Nephron progenitor cell (in vitro differentiated cells): ENCODE results near the gene GRM8.
"Not testable (repeated sequence)": the region's sequence is repeated elsewhere in the genome, so short reads cannot be mapped to it uniquely, and the experiment has no call there.

Experiments used
- DNase-seq: peaks from one replicate; pipeline ENCODE4 v3.0.0; 2021
- H3K27ac Mint-ChIP-seq: 2 replicates; pipeline ENCODE4 v1.8.0; 2021; ENCODE audit warnings: mild to moderate bottlenecking, moderate library complexity, mixed read lengths
- H3K27me3 Mint-ChIP-seq: 2 replicates; pipeline ENCODE4 v1.8.0; 2021; ENCODE audit warnings: mild to moderate bottlenecking, low read depth, mixed read lengths; ENCODE audit not compliant: poor library complexity
- H3K36me3 Mint-ChIP-seq: 2 replicates; pipeline ENCODE4 v1.8.0; 2021; ENCODE audit warnings: low read depth, mixed read lengths
- H3K4me1 Mint-ChIP-seq: 2 replicates; pipeline ENCODE4 v1.8.0; 2021; ENCODE audit warnings: mixed read lengths
- H3K4me3 Mint-ChIP-seq: 2 replicates; pipeline ENCODE4 v1.8.0; 2021; ENCODE audit warnings: mild to moderate bottlenecking, moderate library complexity, mixed read lengths
- H3K9me3 Mint-ChIP-seq: 2 replicates; pipeline ENCODE4 v1.8.0; 2021; ENCODE audit warnings: mild to moderate bottlenecking, moderate library complexity, mixed read lengths
- CTCF ChIP-seq: fragments of 200-600 bp; sonication (generic); IDR thresholded peaks from 2 replicates; pipeline ENCODE4 v1.5.0; 2021; ENCODE audit warnings: antibody characterized with exemption

GRM8 gene

GRCh38 chr7:126842451-126842850, 410.3 kb downstream of the GRM8 start:
- no peaks in the 10 kb centered on the region for H3K36me3 Mint-ChIP-seq
- no peak for TF ChIP-seq CTCF
- no peak overlapping the region for H3K4me3 Mint-ChIP-seq
- no peaks in the 10 kb centered on the region for H3K9me3 Mint-ChIP-seq
- no peak overlapping the region for H3K27ac Mint-ChIP-seq
- no peaks in the 10 kb centered on the region for H3K4me1 Mint-ChIP-seq
- no peak for DNase-seq
- no peaks in the 10 kb centered on the region for H3K27me3 Mint-ChIP-seq

- Mint-ChIP-seq H3K4me1 (no peaks in the 10 kb centered on the region), H3K27ac (no peak overlapping the region), H3K4me3 (no peak overlapping the region), H3K27me3 (no peaks in the 10 kb centered on the region), H3K9me3 (no peaks in the 10 kb centered on the region), H3K36me3 (no peaks in the 10 kb centered on the region)
- no peak for TF ChIP-seq CTCF
- no peak for DNase-seq
These were observed 411.9 kb downstream of the GRM8 start for GRCh38 chr7:126840869-126841268.

GRCh38 chr7:126839624-126840023, 413.1 kb downstream of the GRM8 start:
- Mint-ChIP-seq H3K27me3 (no peaks in the 10 kb centered on the region), H3K4me1 (no peaks in the 10 kb centered on the region), H3K27ac (no peak overlapping the region), H3K4me3 (no peak overlapping the region), H3K36me3 (no peaks in the 10 kb centered on the region), H3K9me3 (no peaks in the 10 kb centered on the region)
- no peak for TF ChIP-seq CTCF
- DNase-seq = no peak

GRCh38 chr7:126838194-126838593, 414.5 kb downstream of the GRM8 start:
- no peak overlapping the region for H3K27ac Mint-ChIP-seq
- H3K27me3 Mint-ChIP-seq = peaks cover 4% of the 10 kb centered on the region
- no peak overlapping the region for H3K4me3 Mint-ChIP-seq
- no peaks in the 10 kb centered on the region for H3K9me3 Mint-ChIP-seq
- H3K36me3 Mint-ChIP-seq = no peaks in the 10 kb centered on the region
- no peaks in the 10 kb centered on the region for H3K4me1 Mint-ChIP-seq
- no peak for DNase-seq
- TF ChIP-seq CTCF = no peak

DNA sequence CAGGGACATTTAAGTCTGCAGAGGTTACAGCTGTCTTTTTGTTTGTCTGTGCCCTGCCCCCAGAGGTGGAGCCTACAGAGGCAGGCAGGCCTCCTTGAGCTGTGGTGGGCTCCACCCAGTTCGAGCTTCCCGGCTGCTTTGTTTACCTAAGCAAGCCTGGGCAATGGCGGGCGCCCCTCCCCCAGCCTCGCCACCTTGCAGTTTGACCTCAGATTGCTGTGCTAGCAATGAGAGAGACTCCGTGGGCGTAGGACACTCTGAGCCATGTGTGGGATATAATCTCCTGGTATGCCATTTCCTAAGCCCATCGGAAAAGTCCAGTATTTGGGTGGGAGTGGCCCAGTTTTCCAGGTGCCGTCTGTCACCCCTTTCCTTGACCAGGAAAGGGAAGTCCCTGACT, 421.5 kb downstream of the GRM8 start:
- not testable (repeated sequence) for H3K36me3 Mint-ChIP-seq, H3K4me3 Mint-ChIP-seq, DNase-seq, H3K27ac Mint-ChIP-seq, H3K27me3 Mint-ChIP-seq, H3K4me1 Mint-ChIP-seq
- H3K9me3 Mint-ChIP-seq = peaks cover 27% of the 10 kb centered on the region

- Mint-ChIP-seq H3K9me3 (no peaks in the 10 kb centered on the region), H3K27me3 (no peaks in the 10 kb centered on the region), H3K4me1 (no peaks in the 10 kb centered on the region), H3K4me3 (no peak overlapping the region), H3K36me3 (no peaks in the 10 kb centered on the region), H3K27ac (no peak overlapping the region)
- TF ChIP-seq CTCF = no peak
- no peak for DNase-seq
These were observed 431.8 kb downstream of the GRM8 start for GRCh38 chr7:126820925-126821324.

GRCh38 chr7:126819197-126819484, 433.6 kb downstream of the GRM8 start:
- Mint-ChIP-seq H3K4me1 (no peaks in the 10 kb centered on the region), H3K4me3 (no peak overlapping the region), H3K9me3 (no peaks in the 10 kb centered on the region), H3K36me3 (no peaks in the 10 kb centered on the region), H3K27me3 (no peaks in the 10 kb centered on the region), H3K27ac (no peak overlapping the region)
- no peak for DNase-seq
- TF ChIP-seq CTCF = no peak
